22Rv1 (cell line): ENCODE results near the gene EVC.

Experiments used
- H3K27ac ChIP-seq: fragments of 450-650 bp; 2 replicates; pipeline ENCODE4 v1.5.1; 2017
- CTCF ChIP-seq: fragments of 450-650 bp; IDR thresholded peaks from 2 replicates; pipeline ENCODE4 v1.5.1; 2017; ENCODE audit warnings: mild to moderate bottlenecking
- ZFX ChIP-seq: fragments of 450-650 bp; IDR thresholded peaks from 2 replicates; pipeline ENCODE4 v1.6.1; 2017; ENCODE audit warnings: antibody characterized with exemption, borderline replicate concordance

EVC gene

GRCh38 chr4:5746829-5747737, 36.1 kb downstream of the EVC start:
- no peak for TF ChIP-seq ZFX
- TF ChIP-seq CTCF = no peak
- H3K27ac ChIP-seq = no peak overlapping the region

DNA sequence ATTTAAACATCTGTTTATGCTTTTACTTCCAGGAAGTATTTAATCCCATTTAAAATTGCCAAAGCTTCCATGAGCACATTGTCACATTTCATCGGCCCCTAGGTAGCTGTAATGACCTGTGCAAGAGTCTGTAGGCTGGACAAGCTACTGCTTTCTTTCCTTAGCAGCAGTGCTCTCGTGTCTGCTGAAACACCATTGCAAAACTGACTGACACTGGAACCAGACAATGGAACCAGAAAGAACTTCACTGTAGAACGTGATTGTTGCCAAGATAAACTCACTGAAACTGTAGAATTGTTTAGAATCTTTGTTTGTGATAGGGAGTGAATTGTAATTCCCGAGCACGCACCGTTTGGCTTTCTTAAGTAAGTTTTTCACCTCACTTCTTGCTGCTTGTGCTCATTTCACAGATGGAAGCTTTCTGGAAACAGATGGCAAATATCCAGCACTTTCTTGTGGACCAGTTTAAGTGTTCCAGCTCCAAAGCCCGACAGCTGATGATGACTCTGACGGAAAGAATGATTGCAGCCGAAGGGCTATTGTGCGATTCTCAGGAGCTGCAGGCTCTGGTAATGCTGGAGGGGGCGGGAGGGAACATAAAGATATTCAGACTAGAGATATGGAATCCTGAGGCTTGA, 36.9 kb downstream of the EVC start:
- no peak overlapping the region for H3K27ac ChIP-seq
- TF ChIP-seq CTCF = no peak
- TF ChIP-seq ZFX = no peak

GRCh38 chr4:5749568-5749967, 38.6 kb downstream of the EVC start:
- no peak for TF ChIP-seq ZFX
- no peak for TF ChIP-seq CTCF
- H3K27ac ChIP-seq = no peak overlapping the region

GRCh38 chr4:5750052-5750945, 39.3 kb downstream of the EVC start:
- TF ChIP-seq CTCF = no peak
- TF ChIP-seq ZFX = no peak
- no peak overlapping the region for H3K27ac ChIP-seq

GRCh38 chr4:5750946-5751665, 40.1 kb downstream of the EVC start:
- no peak overlapping the region for H3K27ac ChIP-seq
- no peak for TF ChIP-seq ZFX

DNA sequence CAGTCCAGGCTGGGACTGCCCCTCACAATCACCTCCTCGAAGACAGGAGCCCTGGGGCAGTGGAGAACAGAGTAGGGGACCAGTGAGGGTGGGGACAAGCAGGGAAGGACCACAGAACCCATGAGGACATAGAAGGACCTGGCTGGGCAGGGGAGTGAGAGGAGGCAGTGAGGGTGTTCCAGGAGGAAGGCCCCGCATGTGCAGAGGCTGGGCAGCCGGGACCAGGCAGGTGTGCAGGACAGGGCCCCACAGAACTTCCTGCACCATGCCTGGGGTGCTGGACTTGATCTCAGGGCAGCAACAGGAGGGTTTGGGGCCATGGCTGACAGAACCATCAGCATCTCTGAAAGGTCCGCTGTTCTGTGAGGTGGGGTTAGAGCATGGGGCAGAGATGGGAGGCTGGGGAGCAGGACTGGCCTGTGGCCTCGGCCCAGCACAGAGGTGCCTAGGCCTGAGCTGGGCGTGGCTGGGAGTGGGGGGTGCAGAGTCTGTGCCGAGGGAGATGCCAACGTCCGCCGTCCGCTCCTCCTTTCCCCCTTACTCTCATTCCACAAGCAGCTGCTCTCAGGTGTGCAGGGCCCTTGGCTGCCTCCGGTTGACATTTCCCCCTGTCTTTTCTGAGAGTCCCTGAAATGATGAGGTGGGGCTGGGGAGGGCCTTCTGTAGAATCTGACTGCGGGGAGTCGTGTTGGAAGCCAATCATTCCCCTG, 40.8 kb downstream of the EVC start:
- H3K27ac ChIP-seq = no peak overlapping the region

More for the DNA sequence above, 40.8 kb downstream of the EVC start:
- TF ChIP-seq ZFX (no peak), CTCF (no peak)
